H1 (cell line): ENCODE results near the gene CCDC13. TPM values are rescaled to one million over a fixed set of nuclear protein-coding genes. Genes with fewer than 3 reads are reported as not detected.

Experiments
- CTCF ChIA-PET: fragments of 300-600 bp; sonication (Branson Sonifier 250); formaldehyde crosslinking; loops from one replicate; lab custom pipeline; 2021; ENCODE audit not compliant: partially characterized antibody; lab: Charles Lee
- POLR2A ChIA-PET: fragments of 300-600 bp; sonication (Branson Sonifier 250); formaldehyde crosslinking; loops from one replicate; lab custom pipeline; 2021; ENCODE audit warnings: inconsistent platforms; ENCODE audit not compliant: partially characterized antibody; lab: Charles Lee
- DNase-seq, 2 experiments: peaks; one replicate each; pipeline versions ENCODE4 v3.0.0 to v3.0.0-alpha.2; 2010 to 2022; ENCODE audit warnings: low spot score in 2 of 2, low read depth in 1 of 2, mixed read lengths in 1 of 2
- FAIRE-seq: peaks from 2 replicates; lab custom pipeline; 2011; peaks lifted over from hg19 to GRCh38; lab: Jason Lieb, UNC
- H2AFZ ChIP-seq: 2 replicates; pipeline ENCODE4 v1.8.1; 2012; ENCODE audit warnings: low read length, inconsistent platforms
- H2AK5ac ChIP-seq: 2 replicates; pipeline ENCODE4 v1.6.1; 2013; ENCODE audit warnings: low read depth, low read length
- H2BK120ac ChIP-seq: replicated peaks from 2 replicates; pipeline ENCODE3; 2013; ENCODE audit warnings: low read depth, low read length, inconsistent platforms
- H2BK12ac ChIP-seq: 2 replicates; pipeline ENCODE4 v1.6.1; 2013; ENCODE audit warnings: low read depth, low read length
- H2BK15ac ChIP-seq: 2 replicates; pipeline ENCODE4 v1.6.1; 2013; ENCODE audit warnings: low read length
- H2BK20ac ChIP-seq: 2 replicates; pipeline ENCODE4 v1.6.1; 2013; ENCODE audit warnings: low read length
- H2BK5ac ChIP-seq: 2 replicates; pipeline ENCODE4 v1.6.1; 2013; ENCODE audit warnings: low read depth, low read length
- H3K14ac ChIP-seq: 2 replicates; pipeline ENCODE4 v1.6.1; 2013; ENCODE audit warnings: inconsistent platforms; ENCODE audit not compliant: insufficient read length
- H3K18ac ChIP-seq: 2 replicates; pipeline ENCODE4 v1.6.1; 2013; ENCODE audit warnings: low read length; ENCODE audit errors: extremely low read depth
- H3K23ac ChIP-seq: 2 replicates; pipeline ENCODE4 v1.6.1; 2013; ENCODE audit warnings: inconsistent platforms; ENCODE audit not compliant: insufficient read length
- H3K23me2 ChIP-seq: 2 replicates; pipeline ENCODE4 v1.6.1; 2013; ENCODE audit warnings: low read depth, low read length
- H3K27ac ChIP-seq: 2 replicates; pipeline ENCODE4 v1.6.1; 2011; ENCODE audit warnings: low read depth, low read length, inconsistent platforms
- H3K27me3 ChIP-seq, 4 experiments: replicated peaks in 1 of 4; 1 replicate in 1 of 4; 2 replicates in 3 of 4; pipeline versions ENCODE4 v1.6.1 to v1.8.1; 2011 to 2013; ENCODE audit warnings: low read length in 3 of 4, mild to moderate bottlenecking in 3 of 4, inconsistent platforms in 2 of 4, mixed read lengths in 2 of 4, moderate library complexity in 1 of 4; ENCODE audit not compliant: control insufficient read depth in 3 of 4, insufficient read depth in 3 of 4; ENCODE audit errors: extremely low read depth in 1 of 4
- H3K36me3 ChIP-seq, 4 experiments: 2 replicates each; pipeline versions ENCODE4 v1.6.1 to v1.8.1; 2011 to 2013; ENCODE audit warnings: mild to moderate bottlenecking in 4 of 4, low read length in 3 of 4, moderate library complexity in 2 of 4, control low read depth in 1 of 4, inconsistent platforms in 1 of 4; ENCODE audit not compliant: insufficient read depth in 4 of 4, control insufficient read depth in 2 of 4
- H3K4ac ChIP-seq: replicated peaks from 2 replicates; pipeline ENCODE3; 2013; ENCODE audit warnings: low read length, low read depth, mixed read lengths, inconsistent platforms; ENCODE audit not compliant: insufficient read length
- H3K4me1 ChIP-seq, 4 experiments: replicated peaks in 1 of 4; 1 replicate in 1 of 4; 2 replicates in 3 of 4; pipeline versions ENCODE4 v1.6.1 to v1.8.1; 2011 to 2013; ENCODE audit warnings: low read length in 3 of 4, inconsistent platforms in 2 of 4, mixed read lengths in 1 of 4; ENCODE audit not compliant: insufficient read depth in 4 of 4, control insufficient read depth in 3 of 4
- H3K4me2 ChIP-seq, 2 experiments: 2 replicates each; pipeline versions ENCODE4 v1.6.1 to v1.8.1; 2011 to 2013; ENCODE audit warnings: low read depth in 2 of 2, low read length in 2 of 2, control low read depth in 1 of 2, inconsistent platforms in 1 of 2, mild to moderate bottlenecking in 1 of 2; ENCODE audit not compliant: insufficient read depth in 1 of 2
- H3K4me3 ChIP-seq, 4 experiments: fragments of 200-600, 300-600 bp in 1 of 4; sonication (generic), shearing (Covaris generic), sonication (Bioruptor Twin) in 1 of 4; 2 replicates each; pipeline versions ENCODE4 v1.5.1 to v1.8.1; 2011 to 2016; ENCODE audit warnings: low read length in 4 of 4, low read depth in 3 of 4, control low read depth in 2 of 4, inconsistent platforms in 2 of 4, mild to moderate bottlenecking in 2 of 4, mixed read lengths in 1 of 4, moderate library complexity in 1 of 4; ENCODE audit not compliant: insufficient read depth in 2 of 4; ENCODE audit errors: extremely low read depth in 1 of 4
- H3K56ac ChIP-seq: replicated peaks from 2 replicates; pipeline ENCODE3; 2013; ENCODE audit warnings: low read depth, mild to moderate bottlenecking, mixed read lengths, low read length, inconsistent platforms; ENCODE audit not compliant: insufficient read length
- H3K79me1 ChIP-seq: 2 replicates; pipeline ENCODE4 v1.6.1; 2013; ENCODE audit warnings: low read depth, low read length, control low read depth
- H3K79me2 ChIP-seq, 2 experiments: 2 replicates each; pipeline versions ENCODE4 v1.6.1 to v1.8.1; 2012 to 2013; ENCODE audit warnings: low read length in 2 of 2, mild to moderate bottlenecking in 2 of 2, inconsistent platforms in 1 of 2; ENCODE audit not compliant: insufficient read depth in 2 of 2, control insufficient read depth in 1 of 2
- H3K9ac ChIP-seq, 4 experiments: replicated peaks in 1 of 4; 1 replicate in 1 of 4; 2 replicates in 3 of 4; pipeline versions ENCODE4 v1.6.1 to v1.8.1; 2011 to 2013; ENCODE audit warnings: low read depth in 3 of 4, low read length in 3 of 4, control low read depth in 2 of 4, mild to moderate bottlenecking in 2 of 4, moderate library complexity in 2 of 4, inconsistent platforms in 1 of 4; ENCODE audit errors: extremely low read depth in 1 of 4
- H3K9me3 ChIP-seq, 2 experiments: 2 replicates each; pipeline versions ENCODE4 v1.6.1 to v1.8.1; 2012 to 2013; ENCODE audit warnings: mild to moderate bottlenecking in 2 of 2, moderate library complexity in 2 of 2, control low read depth in 1 of 2, inconsistent platforms in 1 of 2, low read depth in 1 of 2, low read length in 1 of 2, mixed read lengths in 1 of 2; ENCODE audit not compliant: insufficient read depth in 2 of 2
- H4K20me1 ChIP-seq, 2 experiments: replicated peaks in 1 of 2; 2 replicates each; pipeline versions ENCODE3 to v1.8.1; 2011 to 2013; ENCODE audit warnings: inconsistent platforms in 2 of 2, low read length in 2 of 2, mild to moderate bottlenecking in 1 of 2; ENCODE audit not compliant: insufficient read depth in 2 of 2, control insufficient read depth in 1 of 2
- H4K5ac ChIP-seq: 2 replicates; pipeline ENCODE4 v1.6.1; 2013; ENCODE audit warnings: low read length, low read depth, mixed read lengths, inconsistent platforms; ENCODE audit not compliant: insufficient read length
- H4K8ac ChIP-seq: 2 replicates; pipeline ENCODE4 v1.8.0; 2013; ENCODE audit warnings: mild to moderate bottlenecking, moderate library complexity, low read length, inconsistent platforms; ENCODE audit not compliant: insufficient read depth; ENCODE audit errors: extremely low read depth
- H4K91ac ChIP-seq: replicated peaks from 2 replicates; pipeline ENCODE3; 2013; ENCODE audit warnings: low read length, mixed read lengths, inconsistent platforms; ENCODE audit not compliant: insufficient read length
- ASH2L ChIP-seq: fragments of 200-600, 300-600 bp; sonication (generic); IDR thresholded peaks from one replicate; pipeline ENCODE4 v1.7.1; 2017; ENCODE audit warnings: low read length
- ATF3 ChIP-seq: IDR thresholded peaks from 2 replicates; pipeline ENCODE4 v1.6.1; 2011; ENCODE audit warnings: low read depth, mild to moderate bottlenecking, low read length; ENCODE audit not compliant: insufficient read depth
- EGR1 ChIP-seq: IDR thresholded peaks from 2 replicates; pipeline ENCODE4 v1.6.1; 2011; ENCODE audit warnings: low read depth, low read length, borderline replicate concordance
- GABPA ChIP-seq: IDR thresholded peaks from 2 replicates; pipeline ENCODE4 v1.6.1; 2011; ENCODE audit warnings: mild to moderate bottlenecking, low read length, moderate library complexity, borderline replicate concordance; ENCODE audit not compliant: insufficient read depth
- HDAC6 ChIP-seq: IDR thresholded peaks from one replicate; pipeline ENCODE4 v1.7.1; 2012; ENCODE audit warnings: low read depth, mild to moderate bottlenecking, inconsistent platforms, low read length, moderate library complexity
- KDM5A ChIP-seq: fragments of 200-600 bp; IDR thresholded peaks from 2 replicates; pipeline ENCODE4 v1.7.1; 2012; ENCODE audit warnings: mild to moderate bottlenecking, low read length, inconsistent platforms, mixed read lengths
- SRF ChIP-seq: IDR thresholded peaks from 2 replicates; pipeline ENCODE4 v1.6.1; 2011; ENCODE audit warnings: mild to moderate bottlenecking, low read depth, low read length, moderate library complexity
- TAF1 ChIP-seq: IDR thresholded peaks from 2 replicates; pipeline ENCODE4 v1.6.1; 2011; ENCODE audit warnings: mild to moderate bottlenecking, low read depth, low read length
- TCF12 ChIP-seq: IDR thresholded peaks from 2 replicates; pipeline ENCODE4 v1.6.1; 2011; ENCODE audit warnings: low read depth, mild to moderate bottlenecking, low read length
- WGBS, 2 experiments: shearing (Covaris generic) in 1 of 2; methylation state at CpG; one replicate each; pipeline versions ENCODE4 v1.1.6 to v1.1.7; 2013 to 2015; ENCODE audit warnings: low lambda C conversion rate in 2 of 2, mixed read lengths in 2 of 2, inconsistent platforms in 1 of 2, low coverage in 1 of 2, missing lambda C conversion rate in 1 of 2; ENCODE audit not compliant: insufficient replicate concordance in 2 of 2, insufficient coverage in 1 of 2, insufficient read length in 1 of 2; ENCODE audit errors: extremely low coverage in 1 of 2, missing lambda C conversion rate in 1 of 2; 5-methylcytosine and 5-hydroxymethylcytosine counted together
- polyA plus RNA-seq, 7 experiments: library from polyadenylated mRNA; depleted of rRNA in 3 of 7; stranded (reverse) in 5 of 7; unstranded in 2 of 7; fragments of >200 nt in 5 of 7; fragments of 200-250 nt in 2 of 7; gene quantifications; 1 replicate in 5 of 7; 2 replicates in 1 of 7; 4 replicates in 1 of 7; pipeline versions ENCODE4 v1.2.1 to v1.2.3, GENCODE V29; 2011 to 2013; ENCODE audit warnings: missing spikeins in 2 of 7, mixed read lengths in 2 of 7
- total RNA-seq: library from RNA; stranded (reverse); fragmentation: NEBNext Ultra II Directional; extraction: Animal tissue kit (Norgen Biotek cat#: 25700); gene quantifications from 2 replicates; pipeline ENCODE4 v1.2.1, GENCODE V29; 2021

Gene CCDC13
- total and polyA plus RNA-seq, 2 of the 8 experiments (the other 6 are each of a cell fraction or from before 2014, with no cell fraction given): 0.06 TPM; not detected in 1

DNA sequence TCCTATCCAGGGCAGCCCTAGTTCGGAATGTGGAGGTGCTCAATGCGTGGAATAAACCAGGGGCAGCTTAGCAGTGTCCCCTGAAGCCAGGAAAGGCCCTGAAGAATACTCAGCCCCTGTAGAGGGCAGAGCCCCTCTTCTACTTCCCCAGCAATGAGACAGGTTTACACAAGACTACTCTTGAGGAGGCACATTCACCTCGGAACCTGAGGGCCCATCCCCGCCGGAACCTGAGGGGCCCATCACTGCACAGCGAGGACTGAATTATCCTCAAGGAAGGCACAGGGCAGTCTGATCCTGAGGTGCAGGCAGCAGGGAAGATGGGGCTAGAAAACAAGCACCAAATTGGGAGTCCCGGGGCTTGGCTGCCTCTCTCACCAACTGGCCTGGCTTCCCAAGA lies 22.2 kb downstream of the CCDC13 start:
- H2BK15ac ChIP-seq: no peak overlapping the region
- no peak overlapping the region for H3K9ac ChIP-seq
- H3K23ac ChIP-seq: no peak overlapping the region
- peaks cover 0 to 8% (median 2%) of the 10 kb centered on the region in 4 experiments; a peak in 5 of 7 replicates for H3K4me1 ChIP-seq
- H2BK12ac ChIP-seq: no peak overlapping the region
- H4K8ac ChIP-seq: no peak overlapping the region
- no peak overlapping the region for H2AFZ ChIP-seq
- H3K18ac ChIP-seq: no peak overlapping the region
- CTCF ChIA-PET: interaction anchor here (0.7 to 5.2 kb wide), 19 partner anchors 7 to 168 kb away, joined by 3 to 31 read pairs (median 11); partner anchors contain the start of gene HHATL
- H2BK5ac ChIP-seq: no peak overlapping the region
- H2AK5ac ChIP-seq: no peak overlapping the region
- DNase-seq: no peak
- no peaks in the 10 kb centered on the region for H3K79me2 ChIP-seq
- WGBS, 2 experiments: 86% methylated on average over 7 of the region's 7 CpGs; no CpG with 5 or more reads in 1 of the 2 experiments
- H3K36me3 ChIP-seq: no peaks in the 10 kb centered on the region
- H2BK20ac ChIP-seq: no peak overlapping the region
- no peak overlapping the region for H3K56ac ChIP-seq
- H2BK120ac ChIP-seq: no peak overlapping the region
- POLR2A ChIA-PET: interaction anchor here (1.4 kb wide), 1 partner anchor 53 kb away, joined by 4 read pairs; no protein-coding TSS in a partner anchor
- no peak overlapping the region for H4K5ac ChIP-seq
- H3K27me3 ChIP-seq: no peaks in the 10 kb centered on the region; a peak in 2 of 7 replicates
- H4K91ac ChIP-seq: no peak overlapping the region
- H3K9me3 ChIP-seq: no peaks in the 10 kb centered on the region
- no peak overlapping the region for H3K4me2 ChIP-seq
- no peak overlapping the region for H3K4ac ChIP-seq
- TF ChIP-seq ATF3 (no peak), KDM5A (no peak), SRF (no peak), HDAC6 (no peak), GABPA (no peak), EGR1 (no peak), TAF1 (no peak), ASH2L (no peak), TCF12 (no peak)
- no peak overlapping the region for H3K4me3 ChIP-seq
- peaks cover 0 to 2% of the 10 kb centered on the region in 2 experiments for H4K20me1 ChIP-seq
- FAIRE-seq: no peak
- no peaks in the 10 kb centered on the region for H3K79me1 ChIP-seq
- no peak overlapping the region for H3K27ac ChIP-seq
- no peak overlapping the region for H3K14ac ChIP-seq
- H3K23me2 ChIP-seq: no peaks in the 10 kb centered on the region
